22Rv1 (cell line): ENCODE results near the gene FIS1.

Experiments
- ZFX ChIP-seq: fragments of 450-650 bp; IDR thresholded peaks from 2 replicates; pipeline ENCODE4 v1.6.1; 2017; ENCODE audit warnings: antibody characterized with exemption, borderline replicate concordance
- TF ChIP-seq, protein P1 (sequence below): fragments of 450-650 bp; IDR thresholded peaks from 2 replicates; pipeline ENCODE4 v1.5.1; 2017; ENCODE audit warnings: mild to moderate bottlenecking

GRCh38 chr7:101207459-101207858, 37.4 kb downstream of the FIS1 start:
- TF ChIP-seq, protein P1, sequence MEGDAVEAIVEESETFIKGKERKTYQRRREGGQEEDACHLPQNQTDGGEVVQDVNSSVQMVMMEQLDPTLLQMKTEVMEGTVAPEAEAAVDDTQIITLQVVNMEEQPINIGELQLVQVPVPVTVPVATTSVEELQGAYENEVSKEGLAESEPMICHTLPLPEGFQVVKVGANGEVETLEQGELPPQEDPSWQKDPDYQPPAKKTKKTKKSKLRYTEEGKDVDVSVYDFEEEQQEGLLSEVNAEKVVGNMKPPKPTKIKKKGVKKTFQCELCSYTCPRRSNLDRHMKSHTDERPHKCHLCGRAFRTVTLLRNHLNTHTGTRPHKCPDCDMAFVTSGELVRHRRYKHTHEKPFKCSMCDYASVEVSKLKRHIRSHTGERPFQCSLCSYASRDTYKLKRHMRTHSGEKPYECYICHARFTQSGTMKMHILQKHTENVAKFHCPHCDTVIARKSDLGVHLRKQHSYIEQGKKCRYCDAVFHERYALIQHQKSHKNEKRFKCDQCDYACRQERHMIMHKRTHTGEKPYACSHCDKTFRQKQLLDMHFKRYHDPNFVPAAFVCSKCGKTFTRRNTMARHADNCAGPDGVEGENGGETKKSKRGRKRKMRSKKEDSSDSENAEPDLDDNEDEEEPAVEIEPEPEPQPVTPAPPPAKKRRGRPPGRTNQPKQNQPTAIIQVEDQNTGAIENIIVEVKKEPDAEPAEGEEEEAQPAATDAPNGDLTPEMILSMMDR, result no peak
- TF ChIP-seq ZFX, result no peak
